Measurements from ENCODE around the gene IDH2.

The IDH2 gene

DNA sequence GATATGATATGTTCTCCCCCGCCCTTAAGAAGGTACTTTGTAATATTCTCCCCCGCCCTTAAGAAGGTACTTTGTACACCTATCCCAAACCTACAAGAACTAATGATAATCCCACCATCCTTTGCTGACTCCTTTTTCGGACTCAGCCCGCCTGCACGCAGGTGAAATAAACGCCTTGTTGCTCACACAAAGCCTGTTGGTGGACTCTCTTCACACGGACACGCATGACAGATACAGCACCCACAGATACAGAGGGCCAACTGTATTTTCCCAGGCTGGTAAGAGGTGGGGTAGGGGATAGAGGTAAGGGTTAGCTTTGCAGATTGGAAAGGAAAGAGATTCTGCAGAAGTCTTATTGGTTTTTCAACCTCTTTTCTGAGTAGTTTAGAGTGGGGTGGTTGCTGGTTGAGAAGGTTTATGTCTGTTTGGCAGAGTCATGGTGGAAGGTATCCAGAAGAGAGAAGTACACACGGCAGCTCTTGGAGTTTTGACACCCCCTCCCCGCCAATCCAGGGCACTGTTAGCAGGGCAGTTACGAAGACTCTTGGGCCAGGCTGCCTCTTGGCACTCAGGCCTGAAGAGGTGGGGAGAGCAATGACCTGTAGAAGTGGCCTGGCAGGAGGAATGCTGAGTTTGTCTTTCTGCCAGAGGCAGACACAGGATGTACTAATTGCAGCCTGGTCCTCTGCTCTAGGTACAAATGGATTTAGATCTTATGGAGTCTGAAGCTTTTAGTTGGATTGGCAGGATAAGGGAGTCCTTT lies 36.0 kb upstream of the IDH2 start:
- H3K27ac ChIP-seq (ENCODE audit: low read length), result no peak overlapping the region
- H3K4me1 ChIP-seq (ENCODE audit: control insufficient read depth in 1 of 2, insufficient read depth in 2 of 2, low read length in 2 of 2), result peaks cover 0 to 3% of the 10 kb centered on the region in 2 donors
- H3K9me3 ChIP-seq (ENCODE audit: control insufficient read depth in 1 of 2, low read length in 2 of 2), result no peaks in the 10 kb centered on the region

DNA sequence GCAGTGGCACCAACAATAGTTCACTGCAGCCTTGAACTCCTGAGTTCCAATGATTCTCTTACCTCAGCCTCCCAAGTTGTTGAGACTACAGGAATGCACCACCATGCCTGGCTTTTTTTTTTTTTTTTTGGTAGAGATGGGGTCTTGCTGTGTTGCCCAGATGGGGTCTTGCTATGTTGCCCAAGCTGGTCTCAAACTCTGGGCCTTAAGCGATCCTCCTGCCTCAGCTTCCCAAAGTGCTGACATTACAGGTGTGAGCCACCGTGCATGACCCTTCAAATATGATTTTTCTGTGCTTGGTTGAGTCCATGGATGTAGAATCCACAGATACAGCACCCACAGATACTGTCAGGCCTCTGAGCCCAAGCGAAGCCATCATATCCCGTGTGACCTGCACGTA lies 30.2 kb upstream of the IDH2 start:
- Histone ChIP-seq H3K27me3 (ENCODE audit: low read depth, low read length) (no peaks in the 10 kb centered on the region), H3K4me1 (ENCODE audit: control insufficient read depth in 1 of 2, insufficient read depth in 2 of 2, low read length in 2 of 2) (no peaks in the 10 kb centered on the region), H3K4me3 (ENCODE audit: low read depth in 1 of 2, low read length in 2 of 2) (no peak overlapping the region), H3K27ac (ENCODE audit: low read length) (no peak overlapping the region), H3K9me3 (ENCODE audit: control insufficient read depth in 1 of 2, low read length in 2 of 2) (no peaks in the 10 kb centered on the region), H3K36me3 (ENCODE audit: control insufficient read depth in 1 of 2, insufficient read depth in 2 of 2, low read length in 2 of 2) (no peaks in the 10 kb centered on the region)

More for the DNA sequence above, 36.0 kb upstream of the IDH2 start:
- Histone ChIP-seq H3K27me3 (ENCODE audit: low read depth, low read length) (no peaks in the 10 kb centered on the region), H3K36me3 (ENCODE audit: control insufficient read depth in 1 of 2, insufficient read depth in 2 of 2, low read length in 2 of 2) (no peaks in the 10 kb centered on the region), H3K4me3 (ENCODE audit: low read depth in 1 of 2, low read length in 2 of 2) (no peak overlapping the region)

DNA sequence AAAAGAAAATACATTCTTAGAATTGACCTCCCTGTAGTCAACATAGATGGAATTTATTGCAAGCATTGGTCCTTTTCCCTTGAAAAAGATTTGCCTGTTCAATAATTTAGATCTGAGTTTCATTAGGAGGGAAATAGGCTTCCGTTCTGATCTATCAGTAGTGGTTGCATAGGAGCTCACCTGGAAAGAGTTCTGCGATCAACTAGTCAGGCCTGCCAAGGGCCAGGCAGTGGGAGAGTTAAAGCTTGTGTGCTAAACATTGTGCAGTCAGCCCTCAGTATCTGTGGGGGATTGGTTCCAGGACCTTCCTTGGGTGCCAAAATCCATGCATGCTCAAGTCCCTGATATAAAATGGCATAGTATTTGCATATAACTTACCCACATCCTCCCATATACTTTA lies 29.6 kb upstream of the IDH2 start:
- Histone ChIP-seq H3K9me3 (ENCODE audit: control insufficient read depth in 1 of 2, low read length in 2 of 2) (no peaks in the 10 kb centered on the region), H3K4me3 (ENCODE audit: low read depth in 1 of 2, low read length in 2 of 2) (no peak overlapping the region), H3K27me3 (ENCODE audit: low read depth, low read length) (no peaks in the 10 kb centered on the region), H3K27ac (ENCODE audit: low read length) (no peak overlapping the region), H3K36me3 (ENCODE audit: control insufficient read depth in 1 of 2, insufficient read depth in 2 of 2, low read length in 2 of 2) (no peaks in the 10 kb centered on the region), H3K4me1 (ENCODE audit: control insufficient read depth in 1 of 2, insufficient read depth in 2 of 2, low read length in 2 of 2) (peaks cover 0 to 2% of the 10 kb centered on the region in 2 donors)

DNA sequence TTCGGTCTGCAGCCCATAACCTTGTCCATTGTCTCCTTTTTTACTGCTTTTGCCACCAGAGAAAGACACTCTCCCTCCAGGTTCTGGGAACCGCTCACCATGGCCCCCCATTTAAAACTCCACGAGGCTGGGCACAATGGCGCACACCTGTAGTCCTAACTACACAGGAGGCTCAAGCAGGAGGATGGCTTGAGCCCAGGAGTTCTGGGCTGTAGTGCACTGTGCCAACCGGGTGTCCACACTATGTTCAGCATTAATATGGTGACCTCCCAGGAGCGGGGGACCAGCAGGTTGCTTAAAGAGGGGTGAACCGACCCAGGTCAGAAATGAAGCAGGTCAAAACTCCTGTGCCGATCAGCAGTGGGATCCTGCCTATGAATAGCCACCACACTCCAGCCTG lies 28.0 kb upstream of the IDH2 start:
- H3K9me3 ChIP-seq (ENCODE audit: control insufficient read depth in 1 of 2, low read length in 2 of 2), result no peaks in the 10 kb centered on the region
- no peak overlapping the region for H3K4me3 ChIP-seq (ENCODE audit: low read depth in 1 of 2, low read length in 2 of 2)
- H3K4me1 ChIP-seq (ENCODE audit: control insufficient read depth in 1 of 2, insufficient read depth in 2 of 2, low read length in 2 of 2), result peaks cover 0 to 7% of the 10 kb centered on the region in 2 donors
- no peaks in the 10 kb centered on the region for H3K36me3 ChIP-seq (ENCODE audit: control insufficient read depth in 1 of 2, insufficient read depth in 2 of 2, low read length in 2 of 2)
- no peak overlapping the region for H3K27ac ChIP-seq (ENCODE audit: low read length)
- no peaks in the 10 kb centered on the region for H3K27me3 ChIP-seq (ENCODE audit: low read depth, low read length)

DNA sequence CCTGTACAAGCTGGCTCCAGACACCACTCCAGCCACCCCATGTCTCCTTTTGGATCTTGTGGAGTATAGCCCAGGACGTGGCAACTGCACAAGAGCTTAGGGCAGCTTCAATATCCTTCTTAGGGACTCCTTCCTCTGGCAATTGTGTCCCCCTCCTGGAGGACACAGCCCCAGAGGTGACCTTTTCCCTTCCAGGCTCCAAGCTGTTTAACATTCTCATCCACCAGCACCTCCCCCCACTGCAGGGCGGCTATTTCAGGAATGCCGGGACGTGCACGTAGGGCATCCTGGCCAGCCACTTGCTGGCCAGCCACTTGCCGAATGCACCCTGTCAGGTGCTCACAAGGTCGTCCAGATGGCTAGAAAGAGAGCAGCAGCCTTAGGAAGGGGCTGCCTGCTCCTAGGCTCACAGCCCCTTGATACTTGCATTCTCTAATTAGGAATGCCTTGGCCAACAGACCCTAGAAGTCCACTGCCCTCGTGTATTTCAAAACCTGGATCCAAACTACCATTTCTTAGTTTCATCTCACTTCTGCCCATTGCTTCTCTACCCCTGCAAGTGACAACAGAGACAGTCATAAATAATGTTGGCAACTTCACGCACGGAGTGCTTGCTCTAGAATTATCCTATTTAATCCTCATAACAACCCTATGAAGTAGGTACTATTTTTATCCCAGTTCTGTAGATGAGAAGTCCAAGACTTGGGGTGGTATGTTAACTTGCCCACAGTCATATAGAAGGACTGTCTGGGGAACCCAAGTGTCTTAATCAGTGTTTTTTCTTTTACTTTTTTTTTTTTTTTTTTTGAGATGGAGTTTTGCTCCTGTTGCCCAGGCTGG lies 24.5 kb upstream of the IDH2 start:
- Histone ChIP-seq H3K27me3 (ENCODE audit: low read depth, low read length) (no peaks in the 10 kb centered on the region), H3K4me1 (ENCODE audit: control insufficient read depth in 1 of 2, insufficient read depth in 2 of 2, low read length in 2 of 2) (peaks cover 0 to 7% of the 10 kb centered on the region in 2 donors), H3K27ac (ENCODE audit: low read length) (peak overlapping the region; percentile 27), H3K4me3 (ENCODE audit: low read depth in 1 of 2, low read length in 2 of 2) (no peak overlapping the region), H3K9me3 (ENCODE audit: control insufficient read depth in 1 of 2, low read length in 2 of 2) (no peaks in the 10 kb centered on the region), H3K36me3 (ENCODE audit: control insufficient read depth in 1 of 2, insufficient read depth in 2 of 2, low read length in 2 of 2) (no peaks in the 10 kb centered on the region)

DNA sequence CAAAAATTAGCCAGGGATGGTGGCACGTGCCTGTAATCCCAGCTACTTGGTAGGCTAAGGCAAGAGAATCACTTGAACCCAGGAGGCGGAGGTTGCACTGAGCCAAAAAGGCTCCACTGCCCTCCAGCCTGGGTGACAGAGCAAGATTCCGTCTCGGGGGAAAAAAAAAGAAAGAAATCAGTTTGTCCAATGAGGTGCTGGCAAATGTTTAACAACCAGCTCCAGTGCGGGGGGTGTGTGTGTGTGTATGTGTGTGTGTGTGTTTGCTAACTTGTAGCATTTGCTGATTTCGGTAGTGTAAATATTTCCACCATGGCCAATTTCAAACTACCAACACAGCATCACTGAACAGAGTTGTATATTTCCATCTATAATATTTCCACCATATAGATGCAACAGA lies 23.8 kb upstream of the IDH2 start:
- peaks cover 0 to 7% of the 10 kb centered on the region in 2 donors for H3K4me1 ChIP-seq (ENCODE audit: control insufficient read depth in 1 of 2, insufficient read depth in 2 of 2, low read length in 2 of 2)
- no peak overlapping the region for H3K27ac ChIP-seq (ENCODE audit: low read length)

GRCh38 chr15:90124507-90124906 lies 22.2 kb upstream of the IDH2 start:
- H3K4me3 ChIP-seq (ENCODE audit: low read depth in 1 of 2, low read length in 2 of 2), result no peak overlapping the region
- no peaks in the 10 kb centered on the region for H3K27me3 ChIP-seq (ENCODE audit: low read depth, low read length)
- H3K27ac ChIP-seq (ENCODE audit: low read length), result no peak overlapping the region
- H3K36me3 ChIP-seq (ENCODE audit: control insufficient read depth in 1 of 2, insufficient read depth in 2 of 2, low read length in 2 of 2), result no peaks in the 10 kb centered on the region
- no peaks in the 10 kb centered on the region for H3K9me3 ChIP-seq (ENCODE audit: control insufficient read depth in 1 of 2, low read length in 2 of 2)
- peaks cover 0 to 7% of the 10 kb centered on the region in 2 donors for H3K4me1 ChIP-seq (ENCODE audit: control insufficient read depth in 1 of 2, insufficient read depth in 2 of 2, low read length in 2 of 2)

More for the DNA sequence above, 23.8 kb upstream of the IDH2 start:
- Histone ChIP-seq H3K4me3 (ENCODE audit: low read depth in 1 of 2, low read length in 2 of 2) (no peak overlapping the region), H3K9me3 (ENCODE audit: control insufficient read depth in 1 of 2, low read length in 2 of 2) (no peaks in the 10 kb centered on the region), H3K36me3 (ENCODE audit: control insufficient read depth in 1 of 2, insufficient read depth in 2 of 2, low read length in 2 of 2) (no peaks in the 10 kb centered on the region), H3K27me3 (ENCODE audit: low read depth, low read length) (no peaks in the 10 kb centered on the region)

DNA sequence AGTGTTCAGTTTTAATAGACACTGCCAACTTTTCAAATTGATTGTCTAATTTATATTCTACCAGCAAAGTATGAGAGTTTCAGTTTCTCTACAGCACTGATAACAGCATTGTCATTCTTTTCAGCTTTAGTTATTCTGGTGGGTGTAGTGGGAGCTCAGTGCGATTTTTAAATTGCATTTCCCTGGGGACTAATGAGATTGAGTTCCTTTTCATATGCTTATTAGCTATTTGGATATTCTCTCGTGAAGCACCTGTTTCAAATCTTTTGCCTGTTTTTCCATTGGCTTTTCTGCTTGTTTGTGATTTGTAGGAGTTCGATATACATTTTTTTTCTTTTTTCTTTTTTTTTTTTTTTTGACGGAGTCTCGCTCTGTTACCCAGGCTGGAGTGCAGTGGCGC lies 18.8 kb upstream of the IDH2 start:
- no peak overlapping the region for H3K4me3 ChIP-seq (ENCODE audit: low read depth in 1 of 2, low read length in 2 of 2)
- H3K27me3 ChIP-seq (ENCODE audit: low read depth, low read length), result no peaks in the 10 kb centered on the region
- H3K27ac ChIP-seq (ENCODE audit: low read length), result no peak overlapping the region
- H3K36me3 ChIP-seq (ENCODE audit: control insufficient read depth in 1 of 2, insufficient read depth in 2 of 2, low read length in 2 of 2), result no peaks in the 10 kb centered on the region
- H3K9me3 ChIP-seq (ENCODE audit: control insufficient read depth in 1 of 2, low read length in 2 of 2), result no peaks in the 10 kb centered on the region
- H3K4me1 ChIP-seq (ENCODE audit: control insufficient read depth in 1 of 2, insufficient read depth in 2 of 2, low read length in 2 of 2), result no peaks in the 10 kb centered on the region

DNA sequence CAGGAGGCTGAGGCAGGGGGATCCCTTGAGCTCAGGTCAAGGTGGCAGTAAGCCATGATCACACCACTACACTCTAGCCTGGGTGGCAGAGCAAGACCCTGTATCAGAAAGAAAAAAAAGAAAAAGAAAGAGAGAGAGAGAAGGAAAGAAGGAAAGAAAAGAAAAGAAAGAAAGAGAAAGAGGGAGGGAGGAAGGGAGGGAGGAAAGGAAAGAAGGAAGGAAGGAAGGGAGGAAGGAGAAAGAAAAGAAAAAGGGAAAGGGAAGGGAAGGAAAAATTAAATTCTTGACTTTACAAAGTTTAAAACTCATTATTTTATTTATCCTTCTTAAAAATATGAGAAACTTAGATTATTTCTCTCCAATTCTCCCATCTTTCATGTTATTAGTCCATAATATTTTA lies 17.1 kb upstream of the IDH2 start:
- H3K9me3 ChIP-seq (ENCODE audit: control insufficient read depth in 1 of 2, low read length in 2 of 2), result peaks cover 4 to 7% of the 10 kb centered on the region in 2 donors
- H3K4me3 ChIP-seq (ENCODE audit: low read depth in 1 of 2, low read length in 2 of 2), result no peak overlapping the region
- H3K4me1 ChIP-seq (ENCODE audit: control insufficient read depth in 1 of 2, insufficient read depth in 2 of 2, low read length in 2 of 2), result no peaks in the 10 kb centered on the region
- no peaks in the 10 kb centered on the region for H3K36me3 ChIP-seq (ENCODE audit: control insufficient read depth in 1 of 2, insufficient read depth in 2 of 2, low read length in 2 of 2)
- H3K27ac ChIP-seq (ENCODE audit: low read length), result no peak overlapping the region
- H3K27me3 ChIP-seq (ENCODE audit: low read depth, low read length), result no peaks in the 10 kb centered on the region

DNA sequence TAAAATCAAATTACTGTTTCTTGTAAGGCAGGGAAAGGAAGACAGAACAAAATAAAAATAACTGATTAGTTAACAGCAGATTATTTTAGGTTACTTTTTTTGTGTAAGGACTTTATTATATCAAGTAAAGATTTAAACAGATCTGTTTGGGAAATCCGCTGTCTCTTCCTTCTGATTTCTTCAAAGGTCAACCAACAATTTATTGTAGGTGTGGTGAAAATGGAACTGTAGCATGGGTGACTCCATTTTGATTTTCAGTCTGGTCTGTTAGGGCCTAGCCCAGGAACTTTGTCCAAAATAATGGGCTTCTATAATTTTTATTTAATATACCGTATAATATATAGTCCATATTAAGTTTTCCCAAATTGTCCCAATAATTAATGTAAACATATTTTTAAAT lies 13.5 kb upstream of the IDH2 start:
- Histone ChIP-seq H3K27me3 (ENCODE audit: low read depth, low read length) (no peaks in the 10 kb centered on the region), H3K4me3 (ENCODE audit: low read depth in 1 of 2, low read length in 2 of 2) (no peak overlapping the region), H3K27ac (ENCODE audit: low read length) (no peak overlapping the region), H3K9me3 (ENCODE audit: control insufficient read depth in 1 of 2, low read length in 2 of 2) (peaks cover 7 to 9% of the 10 kb centered on the region in 2 donors), H3K4me1 (ENCODE audit: control insufficient read depth in 1 of 2, insufficient read depth in 2 of 2, low read length in 2 of 2) (no peaks in the 10 kb centered on the region), H3K36me3 (ENCODE audit: control insufficient read depth in 1 of 2, insufficient read depth in 2 of 2, low read length in 2 of 2) (no peaks in the 10 kb centered on the region)

- Histone ChIP-seq H3K36me3 (ENCODE audit: control insufficient read depth in 1 of 2, insufficient read depth in 2 of 2, low read length in 2 of 2) (no peaks in the 10 kb centered on the region), H3K27ac (ENCODE audit: low read length) (no peak overlapping the region), H3K4me3 (ENCODE audit: low read depth in 1 of 2, low read length in 2 of 2) (no peak overlapping the region), H3K9me3 (ENCODE audit: control insufficient read depth in 1 of 2, low read length in 2 of 2) (peaks cover 7 to 9% of the 10 kb centered on the region in 2 donors), H3K4me1 (ENCODE audit: control insufficient read depth in 1 of 2, insufficient read depth in 2 of 2, low read length in 2 of 2) (no peaks in the 10 kb centered on the region), H3K27me3 (ENCODE audit: low read depth, low read length) (no peaks in the 10 kb centered on the region)
These were observed 12.2 kb upstream of the IDH2 start for GRCh38 chr15:90114451-90114901.
